Upper lobe of left lung (tissue), 6 donors: ENCODE measurements around the gene CLCNKB. TPM values are rescaled to one million over a fixed set of nuclear protein-coding genes. Genes with fewer than 3 reads are reported as not detected.
"Not testable (repeated sequence)": the region's sequence is repeated elsewhere in the genome, so short reads cannot be mapped to it uniquely, and the experiment has no call there.

Source experiments
- ATAC-seq, 2 donors: fragments of 200-7000 bp; cut with Tn5 transposase; one replicate each; pipeline ENCODE4 v1.9.1; 2022; ENCODE audit warnings: mild to moderate bottlenecking in 2 of 2, moderate library complexity in 2 of 2; ENCODE audit not compliant: low FRiP score in 2 of 2
- DNase-seq, 2 donors: peaks; one replicate each; pipeline ENCODE4 v3.0.0-alpha.2; 2019 to 2020
- H3K27ac ChIP-seq, 4 donors: fragments of 200-600 bp; sonication (generic); one replicate each; pipeline ENCODE4 v1.5.1; 2016 to 2019
- H3K27me3 ChIP-seq, 4 donors: fragments of 200-600 bp; sonication (generic); one replicate each; pipeline ENCODE4 v1.5.1; 2017 to 2019
- H3K36me3 ChIP-seq, 4 donors: fragments of 200-600 bp; sonication (generic); one replicate each; pipeline ENCODE4 v1.5.1; 2016 to 2019
- H3K4me1 ChIP-seq, 4 donors: fragments of 200-600 bp; sonication (generic); one replicate each; pipeline ENCODE4 v1.5.1; 2018 to 2019
- H3K4me3 ChIP-seq, 4 donors: fragments of 200-600 bp; sonication (generic); one replicate each; pipeline ENCODE4 v1.5.1; 2017 to 2019; ENCODE audit warnings: mild to moderate bottlenecking in 2 of 4, moderate library complexity in 1 of 4
- H3K9me3 ChIP-seq, 4 donors: fragments of 200-600 bp; sonication (generic); one replicate each; pipeline ENCODE4 v1.5.1; 2018 to 2019
- CTCF ChIP-seq, 6 experiments: fragments of 450-650 bp in 4 of 6; fragments of 200-600 bp in 2 of 6; sonication (generic) in 2 of 6; IDR thresholded peaks; one replicate each; pipeline ENCODE4 v1.5.1; 2016 to 2019; ENCODE audit warnings: antibody characterized with exemption in 6 of 6
- EP300 ChIP-seq, 4 donors: sonication (generic); formaldehyde crosslinking; IDR thresholded peaks; one replicate each; pipeline ENCODE4 v1.5.1; 2017; ENCODE audit warnings: antibody characterized with exemption in 4 of 4, control low read depth in 2 of 4
- POLR2A ChIP-seq, 4 donors: fragments of 450-650 bp; IDR thresholded peaks; one replicate each; pipeline ENCODE4 v1.5.1; 2016 to 2017; ENCODE audit warnings: antibody characterized with exemption in 4 of 4, mild to moderate bottlenecking in 2 of 4
- POLR2AphosphoS5 ChIP-seq, 2 donors: sonication (generic); formaldehyde crosslinking; IDR thresholded peaks; one replicate each; pipeline ENCODE4 v1.5.1; 2017; ENCODE audit warnings: antibody characterized with exemption in 2 of 2
- WGBS, 2 donors: methylation state at CpG; one replicate each; pipeline ENCODE4 v1.1.5; 2017 to 2018; 5-methylcytosine and 5-hydroxymethylcytosine counted together
- total RNA-seq, 6 donors: library from RNA; depleted of rRNA in 4 of 6; stranded (reverse); fragments of >200 nt in 4 of 6; gene quantifications; one replicate each; pipeline versions ENCODE4 v1.1.0 to v1.2.1, GENCODE V29; 2016 to 2021
- donor health status: DM: no; HTN: no; CAD: no; lungs with moderate emphysema.
- donor health status: DM: no; HTN: yes; CAD: no; lungs with severe emphysema.

Gene CLCNKB
- total RNA-seq, 6 donors from 2014 or later, result 0.46 to 9.4 (median 0.53) TPM; not detected in 2

- Histone ChIP-seq H3K9me3 (no peaks in the 10 kb centered on the region), H3K27me3 (no peaks in the 10 kb centered on the region), H3K36me3 (no peaks in the 10 kb centered on the region), H3K4me3 (no peak overlapping the region), H3K4me1 (peaks cover 0 to 5% (median 2%) of the 10 kb centered on the region in 4 donors), H3K27ac (no peak overlapping the region)
- DNase-seq (no peak), ATAC-seq (no peak)
- WGBS, 2 donors, result 79% methylated on average over 3 of the region's 3 CpGs; no CpG with 5 or more reads in 1 of the 2 donors
- TF ChIP-seq POLR2AphosphoS5 (IDR thresholded peaks at IDR 0.05), result no peak
- no peak for TF ChIP-seq POLR2A (IDR thresholded peaks at IDR 0.05)
- no peak for TF ChIP-seq EP300 (IDR thresholded peaks at IDR 0.05)
- no peak for TF ChIP-seq CTCF (IDR thresholded peaks at IDR 0.05)
Observed at GRCh38 chr1:16061266-16061665, 17.7 kb downstream of the CLCNKB start.

GRCh38 chr1:16061989-16062686, 18.6 kb downstream of the CLCNKB start:
- H3K36me3 ChIP-seq, DNase-seq, H3K4me1 ChIP-seq, ATAC-seq, H3K4me3 ChIP-seq, H3K27ac ChIP-seq, H3K9me3 ChIP-seq, H3K27me3 ChIP-seq: not testable (repeated sequence)
- 75% methylated on average over 17 of the region's 18 CpGs; no CpG with 5 or more reads in 1 of the 2 donors for WGBS, 2 donors

GRCh38 chr1:16062687-16063075, 19.1 kb downstream of the CLCNKB start:
- not testable (repeated sequence) for H3K9me3 ChIP-seq, H3K4me1 ChIP-seq, DNase-seq, ATAC-seq, H3K4me3 ChIP-seq, H3K27me3 ChIP-seq, H3K27ac ChIP-seq, H3K36me3 ChIP-seq
- WGBS, 2 donors, result 82 to 92% methylated on average over 6 to 9 of the region's 9 CpGs

GRCh38 chr1:16063226-16063829, 19.7 kb downstream of the CLCNKB start:
- no peaks in the 10 kb centered on the region for H3K27me3 ChIP-seq
- no peak overlapping the region for H3K4me3 ChIP-seq
- no peak for DNase-seq
- H3K27ac ChIP-seq, result no peak overlapping the region
- TF ChIP-seq POLR2A (IDR thresholded peaks at IDR 0.05) (no peak), EP300 (IDR thresholded peaks at IDR 0.05) (no peak), CTCF (IDR thresholded peaks at IDR 0.05) (no peak), POLR2AphosphoS5 (IDR thresholded peaks at IDR 0.05) (no peak)
- H3K9me3 ChIP-seq, result no peaks in the 10 kb centered on the region
- WGBS, 2 donors, result 93 to 94% methylated on average over 11 to 15 of the region's 15 CpGs
- peaks cover 3 to 11% (median 4%) of the 10 kb centered on the region in 4 donors for H3K4me1 ChIP-seq
- no peak for ATAC-seq
- H3K36me3 ChIP-seq, result no peaks in the 10 kb centered on the region

GRCh38 chr1:16063921-16064320, 20.3 kb downstream of the CLCNKB start:
- TF ChIP-seq CTCF (IDR thresholded peaks at IDR 0.05), result no peak
- no peak for TF ChIP-seq EP300 (IDR thresholded peaks at IDR 0.05)
- TF ChIP-seq POLR2A (IDR thresholded peaks at IDR 0.05), result no peak
- TF ChIP-seq POLR2AphosphoS5 (IDR thresholded peaks at IDR 0.05), result no peak
- Histone ChIP-seq H3K4me3 (no peak overlapping the region), H3K9me3 (no peaks in the 10 kb centered on the region), H3K36me3 (no peaks in the 10 kb centered on the region), H3K27me3 (no peaks in the 10 kb centered on the region), H3K4me1 (peaks cover 6 to 16% (median 9%) of the 10 kb centered on the region in 4 donors), H3K27ac (no peak overlapping the region)
- WGBS, 2 donors, result 62 to 65% methylated on average over 9 of the region's 9 CpGs
- ATAC-seq (no peak), DNase-seq (no peak)
